ENCODE measurements around the gene FBXL12.

DNA sequence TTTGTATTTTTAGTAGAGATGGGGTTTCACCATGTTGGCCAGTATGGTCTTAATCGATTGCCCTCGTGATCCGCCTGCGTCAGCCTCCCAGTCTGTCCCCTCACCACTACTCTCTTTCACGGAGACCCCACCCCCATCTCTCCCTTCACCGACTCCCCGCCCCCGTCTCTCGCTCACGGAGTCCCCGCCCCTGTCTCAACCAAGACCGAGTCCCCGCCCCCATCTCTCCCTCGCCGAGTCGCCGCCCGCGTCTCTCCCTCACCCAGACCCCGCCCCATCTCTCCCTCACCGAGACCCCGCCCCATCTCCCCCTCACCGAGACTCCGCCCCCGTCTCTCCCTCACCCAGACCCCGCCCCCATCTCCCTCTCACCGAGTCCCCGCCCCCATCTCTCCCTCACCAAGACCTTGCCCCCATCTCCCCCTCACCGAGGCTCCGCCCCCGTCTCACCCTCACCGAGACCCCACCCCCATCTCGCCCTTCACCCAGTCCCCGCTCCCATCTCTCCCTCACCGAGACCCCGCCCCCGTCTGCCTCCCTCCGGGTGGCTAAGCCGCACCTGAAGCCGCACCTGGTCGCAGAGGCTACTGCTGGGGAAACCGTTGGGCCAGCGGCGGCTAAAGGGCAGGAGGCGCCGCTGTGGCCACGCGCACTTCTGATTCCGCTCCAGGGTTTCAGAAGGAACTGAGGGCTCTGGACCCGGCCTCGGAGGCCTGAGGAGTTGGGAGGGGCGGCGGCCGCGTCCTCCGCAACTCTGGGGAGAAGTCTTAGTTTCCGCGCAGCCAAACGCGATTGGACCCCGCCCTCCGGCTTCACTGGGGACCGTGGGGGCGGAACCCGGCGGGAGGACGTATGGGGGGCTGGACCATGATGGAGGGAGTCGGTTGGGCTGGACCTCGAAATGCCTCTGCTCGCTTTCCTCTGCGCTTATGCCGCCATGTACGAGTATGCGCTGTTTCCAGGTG, 33.2 kb downstream of the FBXL12 start:
- TF ChIP-seq, protein P1, sequence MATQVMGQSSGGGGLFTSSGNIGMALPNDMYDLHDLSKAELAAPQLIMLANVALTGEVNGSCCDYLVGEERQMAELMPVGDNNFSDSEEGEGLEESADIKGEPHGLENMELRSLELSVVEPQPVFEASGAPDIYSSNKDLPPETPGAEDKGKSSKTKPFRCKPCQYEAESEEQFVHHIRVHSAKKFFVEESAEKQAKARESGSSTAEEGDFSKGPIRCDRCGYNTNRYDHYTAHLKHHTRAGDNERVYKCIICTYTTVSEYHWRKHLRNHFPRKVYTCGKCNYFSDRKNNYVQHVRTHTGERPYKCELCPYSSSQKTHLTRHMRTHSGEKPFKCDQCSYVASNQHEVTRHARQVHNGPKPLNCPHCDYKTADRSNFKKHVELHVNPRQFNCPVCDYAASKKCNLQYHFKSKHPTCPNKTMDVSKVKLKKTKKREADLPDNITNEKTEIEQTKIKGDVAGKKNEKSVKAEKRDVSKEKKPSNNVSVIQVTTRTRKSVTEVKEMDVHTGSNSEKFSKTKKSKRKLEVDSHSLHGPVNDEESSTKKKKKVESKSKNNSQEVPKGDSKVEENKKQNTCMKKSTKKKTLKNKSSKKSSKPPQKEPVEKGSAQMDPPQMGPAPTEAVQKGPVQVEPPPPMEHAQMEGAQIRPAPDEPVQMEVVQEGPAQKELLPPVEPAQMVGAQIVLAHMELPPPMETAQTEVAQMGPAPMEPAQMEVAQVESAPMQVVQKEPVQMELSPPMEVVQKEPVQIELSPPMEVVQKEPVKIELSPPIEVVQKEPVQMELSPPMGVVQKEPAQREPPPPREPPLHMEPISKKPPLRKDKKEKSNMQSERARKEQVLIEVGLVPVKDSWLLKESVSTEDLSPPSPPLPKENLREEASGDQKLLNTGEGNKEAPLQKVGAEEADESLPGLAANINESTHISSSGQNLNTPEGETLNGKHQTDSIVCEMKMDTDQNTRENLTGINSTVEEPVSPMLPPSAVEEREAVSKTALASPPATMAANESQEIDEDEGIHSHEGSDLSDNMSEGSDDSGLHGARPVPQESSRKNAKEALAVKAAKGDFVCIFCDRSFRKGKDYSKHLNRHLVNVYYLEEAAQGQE (IDR thresholded peaks at IDR 0.05; ENCODE audit: borderline replicate concordance) = no peak
- TF ChIP-seq, protein P2, sequence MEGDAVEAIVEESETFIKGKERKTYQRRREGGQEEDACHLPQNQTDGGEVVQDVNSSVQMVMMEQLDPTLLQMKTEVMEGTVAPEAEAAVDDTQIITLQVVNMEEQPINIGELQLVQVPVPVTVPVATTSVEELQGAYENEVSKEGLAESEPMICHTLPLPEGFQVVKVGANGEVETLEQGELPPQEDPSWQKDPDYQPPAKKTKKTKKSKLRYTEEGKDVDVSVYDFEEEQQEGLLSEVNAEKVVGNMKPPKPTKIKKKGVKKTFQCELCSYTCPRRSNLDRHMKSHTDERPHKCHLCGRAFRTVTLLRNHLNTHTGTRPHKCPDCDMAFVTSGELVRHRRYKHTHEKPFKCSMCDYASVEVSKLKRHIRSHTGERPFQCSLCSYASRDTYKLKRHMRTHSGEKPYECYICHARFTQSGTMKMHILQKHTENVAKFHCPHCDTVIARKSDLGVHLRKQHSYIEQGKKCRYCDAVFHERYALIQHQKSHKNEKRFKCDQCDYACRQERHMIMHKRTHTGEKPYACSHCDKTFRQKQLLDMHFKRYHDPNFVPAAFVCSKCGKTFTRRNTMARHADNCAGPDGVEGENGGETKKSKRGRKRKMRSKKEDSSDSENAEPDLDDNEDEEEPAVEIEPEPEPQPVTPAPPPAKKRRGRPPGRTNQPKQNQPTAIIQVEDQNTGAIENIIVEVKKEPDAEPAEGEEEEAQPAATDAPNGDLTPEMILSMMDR (IDR thresholded peaks at IDR 0.05; ENCODE audit: poor library complexity, severe bottlenecking) = no peak
- TF ChIP-seq EZH2 (IDR thresholded peaks at IDR 0.05; ENCODE audit: borderline replicate concordance, insufficient read depth, low read length, poor library complexity, severe bottlenecking) (no peak), POLR2AphosphoS5 (IDR thresholded peaks at IDR 0.05) (peak; percentile 84), RAD21 (conservative IDR thresholded peaks at IDR 0.05) (no peak)
